GM18909 (cell line): ENCODE measurements around the gene SH2D4B.
"Not testable (repeated sequence)": the region's sequence is repeated elsewhere in the genome, so short reads cannot be mapped to it uniquely, and the experiment has no call there.

Experiments used
- ATAC-seq: cut with Tn5 transposase; IDR thresholded peaks from one replicate; pipeline ENCODE4 v1.9.1; 2021; ENCODE audit warnings: mild to moderate bottlenecking; ENCODE audit not compliant: unreplicated experiment, poor library complexity

The SH2D4B gene

DNA sequence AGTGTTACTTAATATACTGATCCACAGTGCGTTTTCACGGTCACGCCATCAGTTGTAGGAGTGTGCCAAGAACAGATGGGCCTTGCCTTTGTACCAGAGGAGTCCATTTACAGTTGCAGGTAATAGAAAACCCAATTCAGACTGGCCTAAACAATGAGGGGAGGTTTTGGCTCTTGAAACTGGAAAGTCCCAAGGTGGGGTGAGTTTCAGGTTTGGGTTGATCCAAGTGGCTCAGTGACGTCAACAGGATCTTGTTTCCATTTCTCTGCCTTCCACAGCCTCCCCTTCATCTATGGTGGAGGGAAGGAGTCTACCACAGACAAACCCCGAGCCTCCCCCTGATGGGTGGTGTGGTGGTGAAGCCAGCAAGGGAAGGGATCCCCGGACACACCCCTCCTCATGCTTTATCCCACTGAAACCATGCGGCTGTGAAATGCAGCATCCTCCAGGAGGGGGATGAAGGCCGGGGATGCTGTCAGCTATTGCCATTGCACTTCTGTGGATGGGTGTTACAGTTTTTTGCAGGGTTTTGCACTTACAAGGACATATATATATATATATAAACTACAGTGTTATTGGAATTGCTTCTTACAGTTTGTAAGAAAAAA is 14.8 kb upstream of the SH2D4B start:
- ATAC-seq, result no peak

DNA sequence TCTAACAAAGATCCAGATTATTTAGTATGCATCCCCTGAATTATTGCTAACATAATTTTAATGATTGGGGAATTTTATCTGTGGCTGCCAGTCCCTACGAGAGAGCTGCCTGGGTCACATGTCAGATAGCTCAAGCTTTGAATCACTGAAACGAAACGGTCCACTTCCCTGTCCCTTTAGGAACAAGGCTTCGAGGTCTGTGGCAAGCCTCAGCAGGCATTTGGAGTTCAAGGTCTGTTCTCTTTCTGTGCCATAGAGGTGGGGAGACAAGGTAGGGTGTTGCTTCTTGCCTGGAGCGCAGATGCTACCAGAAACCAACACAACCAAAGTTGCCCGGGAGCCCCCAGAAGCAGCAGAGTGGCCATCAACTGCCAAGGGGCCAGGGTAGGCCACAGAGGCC is 13.9 kb upstream of the SH2D4B start:
- no peak for ATAC-seq

DNA sequence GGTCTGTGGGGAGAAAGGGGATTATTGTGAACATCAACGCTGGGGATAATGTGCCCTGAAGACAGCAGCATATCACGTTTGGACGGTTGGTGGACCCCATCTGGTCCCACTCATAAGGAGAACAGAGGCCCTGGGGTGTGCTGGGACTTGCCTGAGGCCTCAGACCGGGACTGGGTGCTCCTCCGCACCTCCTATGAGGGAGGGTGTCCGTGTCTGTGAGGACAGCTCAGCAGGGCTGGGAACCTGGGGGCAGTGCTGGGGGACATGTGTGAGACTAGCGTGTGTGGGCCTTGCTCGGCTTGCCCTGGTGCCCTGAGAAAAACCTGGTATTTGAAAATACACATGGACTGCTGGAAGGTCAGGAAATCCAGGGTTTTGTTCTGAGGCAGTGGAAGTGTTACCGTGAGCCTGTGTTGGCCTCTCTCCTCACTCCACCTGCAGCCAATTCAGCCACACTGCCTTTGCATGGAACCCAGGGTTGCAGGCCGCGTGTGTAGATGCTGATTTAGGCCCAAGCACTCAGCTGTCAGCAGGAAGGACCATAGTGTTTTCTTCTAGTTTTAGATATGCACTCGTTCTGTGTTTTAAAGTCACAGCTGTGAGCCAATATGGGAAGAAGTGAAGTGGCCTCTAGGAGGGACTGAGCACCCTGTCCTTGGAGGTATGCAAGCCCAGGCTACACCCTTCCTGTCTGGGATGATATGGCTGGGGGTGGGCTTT is 13.4 kb upstream of the SH2D4B start:
- ATAC-seq, result no peak

DNA sequence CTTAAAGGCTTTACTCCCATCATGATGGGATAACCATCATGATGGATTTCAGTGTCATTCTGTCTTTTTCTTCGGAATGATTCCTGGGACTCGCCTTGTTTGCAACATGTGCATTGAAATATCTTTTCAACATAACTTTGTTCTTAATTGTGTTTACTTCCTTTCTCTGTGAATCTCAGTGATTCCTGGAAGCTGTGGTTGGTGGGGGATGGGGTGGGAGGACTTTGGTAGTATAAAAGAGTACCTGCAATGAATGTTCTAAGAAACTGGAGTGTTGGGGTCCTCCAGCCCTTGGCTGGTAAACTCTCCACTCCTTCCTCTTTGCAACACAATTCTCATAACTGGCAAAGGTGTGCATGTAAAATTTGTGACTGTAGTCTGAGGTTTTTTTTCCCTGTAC is 11.5 kb upstream of the SH2D4B start:
- ATAC-seq, result no peak

DNA sequence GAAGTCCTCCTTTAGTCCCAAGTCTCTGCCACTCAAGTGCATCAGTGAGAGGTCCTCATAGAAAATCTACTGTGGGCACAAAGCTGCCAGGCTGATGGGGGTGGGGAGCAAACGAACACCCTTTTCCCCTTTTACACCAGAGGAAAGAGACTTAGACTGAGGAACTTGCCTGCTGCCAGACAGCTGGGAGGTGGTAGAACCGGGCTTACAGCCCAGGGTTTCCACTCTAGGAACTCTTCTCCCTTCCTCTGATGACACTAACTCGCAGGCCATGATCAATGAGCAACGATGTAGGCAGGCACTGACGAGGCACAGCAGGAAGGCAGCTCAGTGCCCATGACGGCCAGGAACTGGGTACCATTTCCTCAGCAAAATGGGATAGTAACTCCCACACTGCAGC is 11.0 kb upstream of the SH2D4B start:
- ATAC-seq, result no peak

DNA sequence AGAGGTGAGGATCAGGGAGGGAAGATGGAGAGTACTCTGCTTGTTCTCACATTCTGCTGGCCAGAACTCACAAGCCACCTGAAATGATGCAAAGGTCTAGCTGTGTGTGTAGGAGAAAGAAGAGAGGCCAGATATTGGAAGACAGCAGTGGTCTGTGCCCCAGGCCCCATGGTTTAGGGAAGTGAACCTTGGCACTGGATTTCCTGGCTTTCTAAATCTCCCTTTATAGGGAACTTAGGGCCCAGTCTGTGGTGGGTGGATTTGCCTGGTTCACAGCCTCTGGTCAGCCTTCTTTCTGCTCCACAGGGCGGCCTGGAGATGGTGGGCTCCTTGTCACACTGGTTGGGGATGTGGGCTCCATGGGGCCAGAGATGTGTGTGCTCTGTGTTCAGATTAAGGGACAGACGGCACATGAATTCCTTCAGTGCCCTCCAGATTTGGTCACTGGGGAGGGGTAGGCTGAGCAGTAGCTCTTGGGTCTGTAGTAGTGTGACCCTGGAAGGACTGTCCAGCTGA is 9.5 kb upstream of the SH2D4B start:
- ATAC-seq, result no peak

DNA sequence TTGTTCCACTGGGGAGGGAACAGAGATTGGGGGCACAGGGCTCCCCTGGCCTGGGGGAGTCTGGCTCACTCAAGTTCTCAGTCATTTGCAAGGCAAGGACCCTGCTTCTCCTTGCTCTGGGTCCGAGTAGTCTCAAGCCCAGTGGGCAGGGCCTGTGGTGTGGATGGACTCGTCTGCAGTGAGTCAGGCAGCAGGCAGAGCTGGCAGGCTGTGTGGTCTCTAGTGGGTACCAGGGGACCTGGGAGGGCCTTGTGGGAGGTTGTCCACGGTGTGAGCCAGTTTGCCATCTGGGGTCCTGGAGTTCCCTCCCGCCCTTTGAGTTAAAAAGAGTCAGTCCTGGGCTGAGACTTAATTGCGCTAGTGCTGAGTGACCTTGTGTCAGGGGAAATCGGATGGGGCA is 8.8 kb upstream of the SH2D4B start:
- no peak for ATAC-seq

DNA sequence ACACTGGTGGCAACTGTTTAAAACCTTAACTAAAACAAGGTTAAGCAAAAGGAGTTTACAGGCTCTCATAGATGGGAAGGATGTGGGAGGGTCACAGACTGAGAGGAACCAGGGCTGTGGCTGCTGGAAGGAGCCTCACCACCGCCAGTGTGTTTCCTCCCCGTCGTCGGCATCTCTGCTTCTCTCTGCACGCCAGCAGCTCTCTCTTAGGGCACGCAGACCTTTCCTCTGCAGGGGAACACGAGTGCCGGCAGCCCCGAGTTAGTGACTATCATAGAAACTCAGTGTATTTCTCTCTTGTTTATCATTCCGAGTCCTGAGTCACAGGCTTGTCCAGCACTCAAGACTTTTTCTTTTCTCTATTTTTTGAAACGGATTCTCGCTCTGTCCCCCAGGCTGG is 8.1 kb upstream of the SH2D4B start:
- no peak for ATAC-seq

DNA sequence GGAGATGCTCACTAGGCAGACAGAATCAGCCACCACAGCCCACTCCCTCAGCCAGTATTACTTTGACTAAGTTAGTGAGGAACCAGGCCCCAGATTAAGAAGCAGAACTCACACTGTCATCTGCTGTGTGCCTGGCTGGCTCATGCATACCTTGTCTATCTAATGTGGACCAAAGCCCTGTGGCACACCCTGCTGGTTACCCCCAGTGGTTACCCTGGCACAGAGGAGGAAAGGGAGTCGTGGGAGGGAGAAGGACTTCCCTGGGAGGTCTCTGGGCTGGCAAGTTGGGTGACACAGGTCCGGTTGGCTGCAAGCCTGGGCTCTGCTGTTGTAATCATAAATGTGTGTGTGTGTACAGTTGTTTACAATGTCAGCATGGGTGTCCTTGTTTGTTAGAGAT is 7.5 kb upstream of the SH2D4B start:
- ATAC-seq, result peak; percentile 78

DNA sequence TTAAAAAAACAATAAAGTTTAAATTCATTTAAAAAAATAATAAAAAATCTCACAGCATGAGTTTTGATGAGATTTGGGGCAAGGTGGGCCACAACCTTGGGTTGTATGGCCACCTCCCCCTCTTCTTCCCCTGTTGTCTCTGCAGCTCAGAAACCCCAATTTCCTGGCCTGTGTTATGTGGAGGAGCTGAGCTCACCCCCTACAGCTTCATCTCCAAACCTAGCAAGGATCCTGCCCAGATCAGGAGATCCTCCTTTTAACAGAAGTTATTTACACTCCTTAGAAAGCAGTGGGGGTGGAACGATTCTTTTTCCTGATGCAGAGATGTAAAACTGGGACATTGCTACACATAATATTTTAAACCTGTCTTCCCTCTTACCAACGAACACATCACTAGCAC is 6.9 kb upstream of the SH2D4B start:
- ATAC-seq, result no peak

DNA sequence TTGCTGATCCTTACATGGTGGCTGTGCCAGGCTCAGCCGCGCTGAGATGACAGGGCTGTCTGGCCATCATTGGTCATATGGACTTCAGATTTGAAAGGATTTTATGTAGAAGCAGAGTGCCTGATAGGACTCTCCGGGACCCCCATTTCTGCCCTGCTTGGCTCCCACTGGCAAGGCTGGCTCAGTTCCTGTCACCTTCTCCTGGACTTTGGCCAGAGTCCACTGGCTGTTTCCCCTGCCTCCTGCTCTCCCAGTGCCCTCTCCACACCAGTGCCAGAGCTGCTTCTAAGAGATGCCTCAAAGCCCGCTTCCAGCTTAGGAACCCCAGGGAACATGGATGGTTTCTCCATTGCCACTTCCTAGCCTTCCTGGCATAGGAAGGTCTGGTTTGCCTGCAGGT is 5.1 kb upstream of the SH2D4B start:
- ATAC-seq, result no peak

DNA sequence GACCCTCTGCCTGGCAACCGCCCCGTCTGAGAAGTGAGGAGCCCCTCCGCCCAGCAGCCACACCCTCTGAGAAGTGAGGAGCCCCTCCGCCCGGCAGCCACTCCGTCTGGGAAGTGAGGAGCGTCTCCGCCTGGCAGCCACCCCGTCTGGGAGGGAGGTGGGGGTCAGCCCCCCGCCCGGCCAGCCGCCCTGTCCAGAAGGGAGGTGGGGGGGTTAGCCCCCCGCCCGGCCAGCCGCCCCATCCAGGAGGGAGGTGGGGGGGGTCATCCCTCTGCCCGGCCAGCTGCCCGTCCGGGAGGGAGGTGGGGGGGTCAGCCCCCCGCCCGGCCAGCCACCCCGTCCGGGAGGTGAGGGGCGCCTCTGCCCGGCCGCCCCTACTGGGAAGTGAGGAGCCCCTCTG is 3.6 kb upstream of the SH2D4B start:
- ATAC-seq, result not testable (repeated sequence)

DNA sequence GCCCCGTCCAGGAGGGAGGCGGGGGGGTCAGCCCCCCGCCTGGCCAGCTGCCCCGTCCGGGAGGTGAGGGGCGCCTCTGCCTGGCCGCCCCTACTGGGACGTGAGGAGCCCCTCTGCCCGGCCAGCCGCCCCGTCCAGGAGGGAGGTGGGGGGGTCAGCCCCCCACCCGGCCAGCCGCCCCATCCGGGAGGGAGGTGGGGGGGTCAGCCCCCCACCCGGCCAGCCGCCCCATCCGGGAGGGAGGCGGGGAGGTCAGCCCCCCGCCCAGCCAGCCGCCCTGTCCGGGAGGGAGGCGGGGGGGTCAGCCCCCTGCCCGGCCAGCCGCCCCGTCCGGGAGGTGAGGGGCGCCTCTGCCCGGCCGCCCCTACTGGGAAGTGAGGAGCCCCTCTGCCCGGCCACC is 3.1 kb upstream of the SH2D4B start:
- ATAC-seq, result not testable (repeated sequence)

DNA sequence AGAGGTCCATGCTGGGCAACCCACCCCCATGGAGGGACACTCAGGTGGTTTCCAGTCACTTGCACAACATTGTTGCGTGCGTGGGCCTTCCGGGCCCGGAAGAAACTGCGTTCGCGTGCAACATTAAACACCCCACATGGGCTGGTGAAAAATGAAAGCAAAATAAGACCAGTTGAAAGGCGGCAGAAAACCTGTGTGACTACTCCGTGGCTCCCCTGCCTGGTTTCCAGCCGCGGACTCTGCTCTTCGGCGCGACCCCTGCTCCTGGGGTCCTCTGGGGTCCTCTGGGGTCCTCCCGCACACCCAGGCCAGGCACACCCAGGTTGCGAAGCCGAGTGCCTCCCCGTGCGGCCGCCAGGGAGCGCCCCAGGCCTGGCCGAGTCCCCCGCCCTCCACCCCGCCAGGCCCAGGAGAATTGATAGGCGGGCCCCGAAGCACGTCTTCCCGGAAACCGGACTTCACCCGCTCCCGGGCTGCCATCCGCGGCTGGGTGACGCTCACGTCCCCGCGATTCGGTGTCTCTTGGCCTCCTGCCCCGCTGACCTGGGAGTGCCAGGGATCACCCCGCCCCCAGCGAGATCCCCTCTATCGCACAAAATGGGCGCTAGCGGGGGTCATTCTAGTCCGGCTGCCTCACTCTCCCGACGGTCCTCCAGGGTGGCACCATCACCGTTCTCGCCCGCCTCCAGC is 1.9 kb upstream of the SH2D4B start:
- ATAC-seq, result peak; percentile 87

DNA sequence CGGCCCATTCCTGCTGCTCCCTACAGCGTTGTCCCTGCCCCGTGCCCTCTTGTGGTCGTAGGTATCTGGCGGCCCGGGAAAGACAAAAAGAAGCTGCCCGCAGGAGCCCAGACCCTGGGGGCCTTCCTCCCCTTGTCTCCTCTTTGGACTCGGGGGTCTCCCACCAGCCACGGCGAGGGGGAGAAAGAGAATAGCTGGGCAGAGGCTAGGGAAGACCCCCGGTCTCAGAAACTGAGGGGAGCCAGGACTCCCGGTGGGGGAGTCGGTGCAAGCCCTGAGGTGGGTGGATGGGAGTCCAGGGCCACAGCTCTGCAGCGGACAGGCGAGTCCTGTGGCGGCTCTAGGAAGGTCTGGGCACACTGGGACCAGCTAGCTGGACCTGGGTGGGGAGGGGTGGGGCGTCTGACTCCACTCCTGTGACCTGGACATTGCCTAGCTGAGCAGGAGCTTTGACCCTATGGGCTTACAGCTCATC is 1.3 kb upstream of the SH2D4B start:
- no peak for ATAC-seq

DNA sequence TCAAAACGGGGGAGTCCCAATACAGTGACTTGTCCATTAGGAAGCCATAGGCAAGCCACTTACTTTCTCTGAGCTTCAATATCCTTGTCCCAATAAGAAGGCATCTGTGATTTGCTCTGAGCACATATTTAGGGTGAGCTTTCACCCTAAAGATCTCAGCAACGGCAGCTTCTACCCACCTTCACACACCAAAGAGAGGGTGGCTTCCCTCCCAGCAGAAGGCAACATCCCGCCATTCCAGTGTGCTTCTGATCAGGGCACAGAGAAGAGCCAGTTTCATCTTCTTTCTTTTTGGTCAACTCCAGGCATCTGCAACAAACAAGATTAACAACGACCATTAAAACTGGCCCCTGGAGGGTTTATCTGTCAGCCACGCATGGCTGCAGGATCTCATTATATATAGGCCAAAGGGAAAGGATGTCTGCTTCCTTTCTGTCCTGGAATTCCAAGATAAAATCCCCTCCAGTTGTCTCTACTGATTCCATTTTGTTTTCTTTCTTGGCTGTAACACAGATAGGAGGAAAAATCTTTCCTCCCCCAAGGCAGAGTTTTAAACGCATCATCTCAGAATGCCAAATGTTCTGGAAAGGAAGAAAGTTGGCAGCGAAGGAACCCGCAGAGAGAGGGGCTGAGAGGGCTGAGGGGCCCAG is 491 bp upstream of the SH2D4B start:
- ATAC-seq, result no peak

DNA sequence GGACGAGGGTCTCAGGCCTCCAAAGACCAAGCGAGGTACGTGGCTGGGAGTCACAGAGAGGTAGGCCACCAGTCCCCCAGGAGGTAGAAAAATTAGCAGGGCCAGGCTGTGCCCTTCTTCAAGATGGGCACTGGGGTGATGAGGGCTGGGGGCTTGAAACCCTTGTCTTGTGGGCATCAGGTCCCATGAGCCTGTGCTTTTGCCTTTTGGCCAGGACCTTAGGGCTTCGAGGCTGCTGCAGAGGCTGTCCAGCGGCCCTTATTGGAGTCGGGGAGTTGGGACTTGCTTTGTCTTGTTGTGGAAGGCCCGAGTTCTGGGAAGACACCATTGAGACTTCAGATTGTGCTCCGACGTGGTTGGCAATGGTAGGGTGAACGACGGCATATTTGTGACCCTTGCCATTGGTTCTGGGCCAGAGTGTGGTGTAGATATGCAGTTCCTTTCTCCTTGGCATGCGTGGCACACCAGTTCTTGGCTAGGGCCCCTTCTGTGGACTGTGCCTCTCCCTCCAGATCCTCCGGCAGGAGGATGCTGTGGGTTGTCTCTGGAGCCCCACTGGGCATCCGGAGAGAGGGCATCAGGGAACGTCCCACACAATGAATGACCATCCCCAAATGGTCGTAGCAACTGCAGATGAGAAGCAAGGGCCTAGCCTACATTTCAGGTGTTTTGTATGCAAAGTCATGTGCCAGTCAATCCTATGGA is 931 bp downstream of the SH2D4B start:
- no peak for ATAC-seq

DNA sequence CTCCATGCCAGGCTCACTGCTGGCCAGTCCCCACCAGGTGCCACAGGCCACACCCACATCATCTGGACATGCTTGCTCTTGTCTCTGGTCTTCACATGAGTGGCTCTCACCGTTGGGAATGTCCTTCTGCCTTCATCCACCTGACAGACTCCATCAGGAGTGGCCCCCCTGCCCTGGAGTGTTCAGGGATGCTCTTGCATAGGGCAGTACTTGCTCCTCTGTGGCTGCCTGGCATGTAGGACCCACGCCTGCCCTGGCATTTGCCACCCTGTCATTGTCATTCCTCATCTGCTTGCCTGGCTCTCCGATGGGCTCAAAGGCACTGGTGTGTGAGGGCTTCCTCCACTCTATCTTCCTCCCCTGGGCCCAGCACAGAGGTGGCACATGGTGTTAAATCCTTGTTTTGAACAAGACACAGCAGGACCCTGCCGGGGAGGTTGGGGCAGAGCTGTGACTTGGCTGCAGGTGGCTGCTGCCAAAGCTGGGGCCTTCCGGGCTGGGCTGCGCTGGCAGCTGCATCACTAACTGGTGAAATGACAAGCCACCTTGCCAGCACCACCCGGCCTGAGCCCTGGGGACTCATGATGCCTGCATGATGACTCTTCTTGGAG is 1.8 kb downstream of the SH2D4B start:
- peak; percentile 31 for ATAC-seq

DNA sequence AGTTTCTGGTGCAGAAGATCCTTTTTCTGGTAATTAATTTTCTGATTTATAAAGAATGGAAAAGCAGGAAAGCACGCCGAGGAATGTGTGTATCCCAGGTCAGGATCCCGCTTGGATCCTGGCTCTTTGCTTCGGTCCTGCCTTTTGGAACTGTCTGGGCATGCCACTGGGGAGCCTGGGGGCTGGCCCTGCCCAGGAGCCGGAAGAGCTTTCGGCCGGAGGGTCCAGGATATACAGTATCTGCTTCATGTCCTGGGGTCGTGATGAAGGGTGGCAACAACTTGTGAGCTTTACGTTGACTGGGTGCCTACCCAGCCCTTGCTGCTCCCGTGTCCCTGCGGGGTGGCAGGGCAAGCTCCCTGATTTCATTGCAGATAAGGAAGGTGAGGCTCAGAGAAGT is 2.4 kb downstream of the SH2D4B start:
- no peak for ATAC-seq

DNA sequence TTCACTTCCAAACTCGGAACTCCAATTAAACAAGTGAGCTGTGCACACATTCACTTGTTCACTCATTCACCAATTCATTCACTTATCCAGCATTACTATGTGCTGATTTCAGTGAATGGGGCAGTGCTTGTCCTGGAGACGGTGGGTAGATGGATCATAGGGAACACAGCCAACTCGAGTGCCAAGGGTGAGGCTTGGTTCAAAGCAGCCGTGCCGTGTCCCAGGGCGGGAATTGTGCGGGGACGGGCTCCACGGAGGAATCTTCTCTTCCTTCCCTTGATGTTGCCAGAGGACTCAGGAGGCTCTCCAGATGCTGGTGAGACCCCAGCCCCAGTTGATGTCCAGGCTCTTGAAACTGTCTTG is 2.9 kb downstream of the SH2D4B start:
- no peak for ATAC-seq
